GM19452 (cell line): Measurements from ENCODE around the gene LIPK.
"Not testable (repeated sequence)": the region's sequence is repeated elsewhere in the genome, so short reads cannot be mapped to it uniquely, and the experiment has no call there.

Experiments
- ATAC-seq: cut with Tn5 transposase; IDR thresholded peaks from one replicate; pipeline ENCODE4 v1.9.1; 2021; ENCODE audit not compliant: unreplicated experiment

Gene LIPK, protein sequence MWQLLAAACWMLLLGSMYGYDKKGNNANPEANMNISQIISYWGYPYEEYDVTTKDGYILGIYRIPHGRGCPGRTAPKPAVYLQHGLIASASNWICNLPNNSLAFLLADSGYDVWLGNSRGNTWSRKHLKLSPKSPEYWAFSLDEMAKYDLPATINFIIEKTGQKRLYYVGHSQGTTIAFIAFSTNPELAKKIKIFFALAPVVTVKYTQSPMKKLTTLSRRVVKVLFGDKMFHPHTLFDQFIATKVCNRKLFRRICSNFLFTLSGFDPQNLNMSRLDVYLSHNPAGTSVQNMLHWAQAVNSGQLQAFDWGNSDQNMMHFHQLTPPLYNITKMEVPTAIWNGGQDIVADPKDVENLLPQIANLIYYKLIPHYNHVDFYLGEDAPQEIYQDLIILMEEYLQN

DNA sequence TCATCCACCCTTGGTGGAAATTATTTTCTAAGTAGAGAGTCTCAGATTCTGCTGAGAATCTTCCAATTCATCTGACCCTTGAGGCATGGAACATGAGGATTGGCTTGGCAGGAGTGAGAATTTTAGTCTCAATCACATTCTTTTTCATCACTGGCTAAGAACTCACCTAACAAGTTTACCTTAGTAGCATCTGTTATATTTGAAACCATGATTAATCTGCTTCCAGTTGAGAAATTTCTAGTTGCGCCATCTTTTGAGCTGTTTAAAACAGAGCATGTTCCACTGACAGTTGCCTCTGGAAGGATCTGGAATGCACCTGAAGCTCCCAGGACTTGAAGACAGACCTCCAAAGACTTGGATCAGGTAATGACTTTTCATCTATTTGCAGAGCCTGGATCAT is at the start of gene LIPK:
Gene LIPK (plus strand): TSS at position 292 of the 400 bp plus-strand sequence. CDS start 18,295 bp downstream, outside the sequence.
- no peak for ATAC-seq

DNA sequence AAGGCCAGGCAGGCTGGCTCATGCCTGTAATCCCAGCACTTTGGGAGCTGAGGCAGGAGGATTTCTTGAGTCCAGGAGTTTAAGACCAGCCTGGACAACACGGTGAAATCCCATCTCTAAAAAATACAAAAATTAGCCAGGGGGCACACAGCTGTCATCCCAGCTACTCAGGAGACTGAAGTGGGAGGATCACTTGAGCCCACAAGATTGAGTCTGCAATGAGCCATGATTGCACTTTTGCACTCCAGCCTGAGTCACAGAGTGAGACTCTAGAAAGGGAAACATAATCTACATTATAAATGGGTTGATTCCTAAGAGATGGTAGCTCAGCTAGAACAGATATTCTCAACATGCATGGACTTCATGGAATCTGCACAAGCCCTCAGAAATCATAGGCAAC is 48.1 kb upstream of the LIPK start:
- ATAC-seq: no peak

DNA sequence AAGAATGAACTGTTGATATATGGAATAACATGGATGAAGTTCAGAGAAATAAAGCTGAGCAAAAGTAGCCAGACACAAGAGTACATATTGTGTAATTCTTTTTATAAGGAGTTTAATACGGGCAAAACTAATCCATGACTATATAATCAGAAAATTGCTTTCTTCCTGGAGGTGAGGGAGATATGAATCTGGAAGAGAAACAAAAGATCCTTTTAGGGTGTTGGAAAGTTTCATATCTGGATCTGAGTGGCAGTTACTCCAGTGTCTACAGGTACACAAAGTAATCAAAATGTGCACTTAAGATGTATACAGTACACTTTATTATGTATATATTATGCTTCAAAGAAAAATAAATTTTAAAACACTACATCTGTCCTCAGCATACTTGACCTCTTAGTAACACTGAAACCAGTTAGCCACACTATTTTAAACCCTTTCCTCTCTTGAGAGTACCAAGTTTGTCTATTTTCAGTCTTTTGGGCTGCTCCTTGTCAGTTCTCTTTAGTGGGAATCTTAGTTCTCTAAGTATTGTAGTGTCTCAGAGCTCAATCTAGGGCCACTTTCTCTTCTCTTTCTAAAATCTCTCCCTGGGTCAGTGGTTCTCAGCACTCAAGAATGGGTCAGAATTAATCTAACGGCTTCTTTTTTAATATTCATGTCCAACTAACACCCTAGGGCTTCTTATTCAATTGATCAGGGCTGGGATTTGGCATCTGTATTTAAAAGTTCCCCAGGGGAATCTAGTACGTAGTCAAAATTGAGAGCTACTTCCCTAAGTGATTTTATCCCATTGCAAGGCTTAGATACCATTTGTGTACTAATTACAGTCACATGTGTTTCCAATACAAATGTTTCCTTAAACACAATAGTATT is 46.1 kb upstream of the LIPK start:
- ATAC-seq: no peak

DNA sequence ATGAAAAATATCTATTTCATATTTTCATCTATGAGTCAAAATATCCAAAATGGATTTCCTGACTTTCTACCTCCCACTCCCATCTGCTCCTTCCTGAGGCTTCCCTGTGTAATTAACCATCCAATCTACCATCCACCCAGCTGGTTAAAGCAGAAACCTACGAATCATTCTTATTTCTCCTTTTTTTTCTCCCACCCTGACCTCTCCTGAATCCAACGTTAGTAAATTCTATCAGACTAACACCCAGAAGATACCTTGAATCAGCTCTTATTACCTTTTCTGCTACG is 45.5 kb upstream of the LIPK start:
- no peak for ATAC-seq

DNA sequence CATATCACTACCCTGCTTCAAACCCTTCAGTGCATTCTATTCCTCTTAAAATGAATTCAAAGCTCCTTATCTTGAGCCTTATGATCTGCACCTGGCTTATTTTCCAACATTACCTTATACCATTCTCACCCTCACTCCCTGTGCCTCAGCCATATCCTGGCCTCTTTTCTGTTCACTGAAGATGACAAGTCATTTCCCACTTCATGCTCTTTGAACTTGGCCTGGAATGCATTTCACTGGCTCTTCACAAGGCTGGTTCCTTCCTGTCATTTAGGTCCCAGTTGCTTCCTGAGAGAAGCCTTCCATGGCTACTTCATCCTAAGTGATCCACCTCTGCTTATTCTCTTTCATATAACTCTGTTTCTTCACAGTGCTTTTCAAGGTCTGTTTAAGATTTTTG is 45.0 kb upstream of the LIPK start:
- ATAC-seq: no peak

DNA sequence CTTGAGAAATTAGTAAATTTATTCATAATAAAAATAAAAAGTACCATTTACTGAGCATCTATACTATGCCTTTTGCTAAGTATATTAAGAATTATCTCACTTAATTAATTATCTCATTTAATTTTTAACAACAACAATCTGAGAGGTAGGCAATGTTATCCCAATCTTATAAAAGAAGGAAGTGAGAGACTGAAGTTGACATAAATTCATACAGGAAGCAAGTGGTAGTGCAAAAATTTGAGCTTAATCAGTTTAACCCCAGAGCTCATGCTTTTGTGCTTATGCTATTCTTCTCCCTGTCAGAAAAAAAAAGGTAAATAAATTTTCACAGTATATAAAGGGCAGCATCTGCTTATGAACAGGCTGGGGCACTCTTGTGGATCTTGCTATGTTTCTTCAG is 44.5 kb upstream of the LIPK start:
- no peak for ATAC-seq

DNA sequence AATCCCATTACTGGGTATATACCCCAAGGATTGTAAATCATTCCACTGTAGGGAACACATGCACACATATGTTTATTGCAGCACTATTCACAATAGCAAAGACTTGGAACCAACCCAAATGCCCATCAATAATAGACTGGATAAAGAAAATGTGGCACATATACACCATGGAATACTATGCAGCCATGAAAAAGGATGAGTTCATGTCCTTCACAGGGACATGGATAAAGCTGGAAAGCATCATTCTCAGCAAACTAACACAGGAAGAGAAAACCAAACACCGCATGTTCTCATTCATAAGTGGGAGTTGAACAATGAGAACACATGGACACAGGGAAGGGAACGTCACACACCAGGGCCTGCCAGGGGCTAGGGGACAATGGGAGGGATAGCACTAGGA is 42.9 kb upstream of the LIPK start:
- ATAC-seq: not testable (repeated sequence)

DNA sequence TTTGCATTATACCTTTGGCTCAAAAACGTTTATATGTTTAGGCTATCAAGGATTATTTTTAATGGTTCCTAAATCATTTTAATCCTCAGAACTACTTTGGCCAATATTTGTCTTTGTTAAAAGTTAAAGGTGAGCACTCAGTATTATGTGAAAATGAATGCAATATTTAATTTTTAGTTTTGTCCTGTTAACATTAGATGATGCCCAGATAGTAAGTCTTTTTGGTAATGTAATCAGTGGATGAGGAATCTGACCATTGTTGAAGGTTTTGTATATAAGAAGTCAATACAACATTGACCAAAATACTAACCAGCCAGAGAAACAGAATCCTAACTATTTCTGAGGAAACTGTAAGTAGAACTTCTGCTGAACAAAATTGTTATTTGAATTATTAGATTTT is 41.9 kb upstream of the LIPK start, which contains the start of gene LIPF:
Gene LIPF (plus strand): TSS at position 301 of the 400 bp plus-strand sequence. CDS start 2,856 bp downstream, outside the sequence.
- no peak for ATAC-seq

DNA sequence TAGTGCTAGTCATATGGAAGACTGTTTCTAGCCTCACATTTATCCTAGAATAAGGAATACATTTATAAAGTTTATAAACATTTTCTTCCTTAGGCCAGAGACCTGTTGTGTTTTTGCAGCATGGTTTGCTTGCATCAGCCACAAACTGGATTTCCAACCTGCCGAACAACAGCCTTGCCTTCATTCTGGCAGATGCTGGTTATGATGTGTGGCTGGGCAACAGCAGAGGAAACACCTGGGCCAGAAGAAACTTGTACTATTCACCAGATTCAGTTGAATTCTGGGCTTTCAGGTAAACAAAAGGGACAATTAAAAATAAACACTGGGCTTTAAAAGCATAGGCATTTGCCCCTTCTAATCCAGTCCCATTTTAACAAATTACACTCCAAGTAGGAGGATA is 37.6 kb upstream of the LIPK start:
- no peak for ATAC-seq

DNA sequence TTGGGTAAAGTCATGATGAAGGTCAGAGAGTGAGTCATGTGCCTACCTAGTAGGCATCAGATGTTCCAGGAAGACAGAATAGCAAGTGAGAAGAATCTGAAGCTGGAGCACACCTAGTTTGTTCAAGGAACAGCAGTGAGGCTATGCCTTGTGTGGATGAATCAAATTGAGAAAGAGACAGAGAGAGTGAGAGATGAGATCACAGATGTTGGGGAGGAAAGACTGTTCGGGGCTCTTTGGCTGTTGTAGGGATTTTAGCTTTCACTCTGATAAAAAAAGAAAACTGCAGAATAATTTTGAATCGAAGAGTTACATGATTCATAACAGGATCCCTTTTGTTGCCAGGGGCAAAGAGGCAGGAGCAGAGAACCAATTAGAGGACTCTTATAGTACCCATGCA is 35.6 kb upstream of the LIPK start:
- ATAC-seq: no peak

DNA sequence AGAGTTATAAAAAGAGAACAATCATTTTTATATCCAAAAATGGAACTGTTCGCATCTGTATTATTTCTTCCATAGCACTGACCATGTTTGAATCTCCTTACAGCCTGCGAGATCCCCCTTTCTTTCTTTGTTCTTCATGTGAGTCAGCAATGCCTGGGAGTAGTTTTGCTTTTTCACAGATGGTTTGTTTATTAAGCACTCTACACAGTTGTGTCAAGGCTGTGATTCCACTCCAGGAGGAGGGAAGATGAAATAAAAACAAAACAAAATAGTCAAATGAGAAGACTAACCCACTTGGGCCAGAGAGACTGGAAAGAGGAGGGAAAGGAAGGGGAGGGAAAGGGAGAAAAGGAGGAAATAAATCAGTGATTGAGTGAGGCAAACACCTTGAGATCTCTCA is 34.0 kb upstream of the LIPK start:
- ATAC-seq: no peak

DNA sequence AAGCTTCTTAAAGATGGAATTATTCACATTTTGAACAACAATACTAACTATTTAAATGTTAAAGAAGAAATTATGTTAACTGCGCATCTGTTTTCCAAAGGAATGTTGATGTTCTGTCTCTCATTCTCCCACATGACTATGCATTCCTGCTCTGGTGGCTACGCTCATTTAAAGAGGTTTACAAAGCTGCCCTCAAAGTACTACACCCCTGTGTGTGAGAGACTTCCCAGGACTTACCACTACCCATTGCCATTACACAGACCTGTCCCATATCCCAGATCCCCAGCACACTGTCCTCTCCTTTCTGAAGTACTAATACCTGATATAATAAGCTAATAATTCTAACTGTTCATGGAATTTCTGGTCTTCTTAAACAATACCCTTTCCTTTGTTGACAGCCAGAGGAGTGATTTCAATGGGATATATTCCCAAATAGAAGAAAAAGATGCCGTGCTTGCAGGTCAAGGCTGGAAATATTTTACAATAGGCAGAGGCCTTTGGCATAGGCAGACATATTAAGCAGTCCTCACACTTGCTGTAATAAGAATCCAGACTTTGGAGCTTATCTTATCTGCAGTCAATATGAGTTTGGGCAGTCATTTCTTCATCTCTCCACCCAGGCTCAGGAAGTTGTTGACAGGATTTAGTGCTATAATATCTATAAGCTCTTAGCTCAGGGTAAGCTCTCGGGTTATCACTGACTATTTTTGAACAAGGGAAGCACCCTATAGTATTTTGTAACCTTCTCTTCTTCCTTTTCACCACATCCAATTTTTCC is 29.6 kb upstream of the LIPK start:
- ATAC-seq: no peak

DNA sequence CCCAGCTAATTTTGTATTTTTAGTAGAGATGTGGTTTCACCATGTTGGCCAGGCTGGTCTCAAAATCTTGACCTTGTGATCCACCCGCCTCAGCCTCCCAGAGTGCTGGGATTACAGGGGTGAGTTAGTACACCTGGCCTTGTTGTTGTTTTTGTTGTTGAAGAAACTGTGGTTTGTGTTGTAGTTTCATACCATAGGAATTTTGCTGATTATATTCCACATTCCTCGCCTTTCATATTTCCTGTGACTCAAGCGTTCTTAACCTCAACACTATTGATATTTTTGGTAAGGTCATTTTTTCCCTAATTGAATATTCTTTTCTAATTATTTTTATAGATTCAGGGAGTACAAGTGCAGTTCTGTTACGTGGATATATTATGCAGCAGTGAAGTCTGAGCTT is 25.1 kb upstream of the LIPK start:
- no peak for ATAC-seq

DNA sequence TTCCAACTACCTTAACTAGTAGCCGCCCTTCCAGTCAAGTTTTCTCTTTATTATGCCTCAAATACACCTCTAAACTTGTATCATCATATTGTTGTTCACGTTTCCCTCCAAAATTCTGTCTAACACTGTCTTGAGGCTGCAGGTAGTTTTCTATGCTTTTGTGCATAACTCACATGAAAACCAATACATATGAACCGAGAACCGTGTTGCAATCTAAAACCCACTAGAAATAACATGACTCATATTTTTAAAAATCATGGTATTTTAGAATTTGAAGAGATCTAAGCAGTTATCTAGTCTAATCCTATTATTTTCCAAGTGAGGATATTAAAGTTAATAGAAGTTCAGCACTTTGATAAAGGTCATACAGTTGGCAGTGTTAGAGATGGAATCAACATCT is 23.6 kb upstream of the LIPK start:
- ATAC-seq: no peak

DNA sequence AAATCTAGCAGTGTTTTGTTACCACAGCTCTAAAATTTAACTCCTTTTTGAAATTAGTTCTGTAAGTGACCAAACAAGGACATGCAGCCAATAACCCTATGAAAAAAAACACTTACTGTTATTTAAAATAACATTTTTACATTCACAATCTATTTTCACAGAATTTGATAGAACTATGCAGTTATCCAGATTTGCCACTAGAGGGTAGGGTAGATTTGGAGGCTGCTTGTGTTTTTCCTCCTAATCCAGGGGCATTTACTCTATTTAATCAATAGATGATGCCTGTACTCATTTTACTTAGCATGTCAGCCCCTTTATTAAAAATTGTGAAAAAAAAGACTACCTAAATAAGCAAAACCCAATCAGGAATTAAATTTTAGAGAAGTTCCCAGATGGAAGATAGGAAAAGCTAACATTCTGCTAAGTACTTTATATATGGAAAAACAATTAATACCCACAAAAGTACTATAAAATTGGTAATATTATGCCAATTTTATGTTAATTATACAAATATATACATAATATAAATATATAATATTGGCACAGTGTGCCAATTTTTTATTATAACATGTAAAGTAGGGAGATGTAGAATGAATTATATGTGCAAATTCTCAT is 18.1 kb upstream of the LIPK start:
- no peak for ATAC-seq

DNA sequence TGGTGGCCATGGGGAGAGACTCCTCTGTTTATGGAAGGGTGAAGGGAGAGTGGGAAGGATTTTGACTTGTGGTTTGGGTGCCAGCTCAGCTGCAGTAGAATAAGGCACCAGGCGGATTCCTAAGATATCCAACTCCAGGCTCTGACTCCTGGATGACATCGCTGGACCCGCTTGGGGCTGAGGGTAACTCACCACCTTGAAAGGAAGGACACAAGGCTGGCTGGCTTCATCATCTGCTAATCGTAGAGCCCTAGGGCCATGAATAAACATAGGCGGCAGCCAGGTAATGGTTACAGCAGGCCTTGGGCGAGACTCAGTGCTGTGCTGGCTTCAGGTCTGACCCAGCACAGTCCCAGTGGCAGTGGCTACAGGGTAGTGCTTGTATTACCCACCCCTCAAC is 16.7 kb upstream of the LIPK start:
- no peak for ATAC-seq

DNA sequence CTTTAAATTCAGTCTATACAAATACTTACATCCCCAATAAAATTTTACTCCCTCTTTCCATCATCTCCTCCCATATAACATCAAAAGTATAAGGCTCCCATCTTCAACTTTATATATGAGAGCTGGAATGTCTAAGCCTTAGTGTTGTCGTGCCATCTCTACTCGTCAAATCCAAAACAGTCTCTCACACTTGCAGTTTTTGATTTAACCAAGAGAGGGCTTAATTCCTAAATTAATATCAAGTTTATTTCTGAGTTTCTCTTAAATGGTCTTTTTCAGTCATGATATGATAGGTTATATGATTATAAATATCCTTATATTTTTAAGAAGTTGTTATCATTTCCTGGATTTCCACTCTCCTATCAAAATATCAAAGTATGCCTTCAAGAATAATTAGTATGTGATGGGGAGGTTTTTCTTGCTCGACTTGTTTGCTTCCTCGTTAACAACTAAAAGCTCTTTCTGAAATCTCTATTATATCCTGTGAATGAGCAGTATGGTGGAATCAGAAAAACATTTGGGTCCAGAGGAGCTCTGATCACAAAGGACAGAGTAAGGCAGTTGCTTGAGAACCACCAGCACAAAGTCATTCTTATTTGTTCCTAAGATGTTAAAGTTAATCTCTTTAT is 12.5 kb upstream of the LIPK start:
- ATAC-seq: no peak

DNA sequence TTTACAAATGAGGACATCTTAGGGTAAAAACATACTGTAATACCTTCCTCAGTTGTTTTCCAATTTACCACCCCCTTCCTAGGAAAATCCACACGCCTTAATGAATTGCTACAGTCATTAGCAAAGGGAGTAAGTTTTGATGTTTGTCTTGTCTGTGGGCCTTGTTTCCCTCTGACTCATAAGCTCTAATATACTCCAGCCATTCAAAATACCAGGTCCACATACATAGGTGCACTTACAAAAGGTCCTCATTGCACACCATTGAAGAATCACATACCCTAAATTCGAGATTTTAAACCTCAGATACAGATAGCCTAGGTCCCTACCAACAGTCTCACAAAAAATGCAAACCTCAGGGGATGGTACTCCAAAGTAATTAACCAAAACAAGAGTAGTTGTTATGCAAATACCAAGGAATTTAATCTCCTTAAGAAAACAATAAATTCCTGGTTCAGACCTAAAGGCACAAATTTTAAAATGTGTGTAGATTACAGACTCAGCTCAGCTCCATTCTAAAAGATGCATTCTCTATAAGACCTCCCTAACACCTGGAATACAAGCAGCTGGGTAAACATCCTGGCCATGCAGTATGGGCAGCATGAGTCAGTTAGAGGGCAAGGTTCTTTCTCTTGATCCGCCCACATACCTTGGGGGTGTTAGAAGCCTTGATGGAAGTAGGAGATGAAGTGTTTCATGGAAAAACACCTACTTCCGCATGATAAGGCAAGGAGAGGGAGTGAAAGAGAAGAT is 3.0 kb upstream of the LIPK start:
- ATAC-seq: no peak

DNA sequence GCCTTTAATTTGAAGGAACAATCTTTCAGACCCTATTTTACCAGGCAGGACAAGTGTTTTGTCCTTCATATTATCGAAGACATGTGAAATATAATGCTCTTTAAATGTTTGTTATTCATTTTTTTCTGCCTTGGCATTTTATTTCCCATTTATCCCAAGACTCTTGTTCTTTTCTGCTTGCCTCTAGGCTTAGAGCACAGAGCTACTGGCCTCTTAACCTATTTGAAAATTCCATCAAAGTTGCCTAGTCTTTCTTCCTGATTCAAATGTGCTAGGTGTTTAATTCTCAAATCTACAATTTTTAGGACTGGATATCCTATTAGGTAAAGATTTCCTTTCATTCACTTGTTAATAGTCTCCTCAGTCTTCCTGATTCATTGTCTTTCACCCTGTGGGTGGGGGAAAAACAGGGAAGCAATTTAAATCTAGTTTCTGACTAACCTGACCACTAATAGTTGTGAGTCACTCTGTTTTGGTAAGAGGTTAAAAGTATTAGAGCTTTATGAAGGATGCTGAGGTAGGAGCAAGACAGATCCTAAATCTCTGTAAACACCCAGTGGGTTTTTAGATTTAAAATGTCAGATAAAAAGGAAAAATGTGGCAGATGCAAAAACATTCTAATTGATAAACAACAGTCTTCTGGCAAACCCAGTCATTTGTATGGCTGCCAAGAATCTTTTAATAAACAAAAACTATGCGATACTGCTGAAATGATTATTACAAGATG is 1.5 kb downstream of the LIPK start:
- no peak for ATAC-seq
